GM12878 (cell line): ENCODE results near the gene MAP1S. TPM values are rescaled to one million over a fixed set of nuclear protein-coding genes. Genes with fewer than 3 reads are reported as not detected.

Experiments
- CEBPB ChIP-seq, 2 experiments: fragments of 150-350 bp in 1 of 2; IDR thresholded peaks; 2 replicates each; pipeline ENCODE4 v1.6.1; 2012 to 2014; ENCODE audit warnings: low read depth in 2 of 2, low read length in 2 of 2, borderline replicate concordance in 1 of 2, inconsistent platforms in 1 of 2
- CHD2 ChIP-seq: IDR thresholded peaks from 2 replicates; pipeline ENCODE4 v1.6.1; 2011; ENCODE audit warnings: low read depth, low read length, improper control_type of control experiment, borderline replicate concordance
- ETV6 ChIP-seq, 2 experiments: fragments of 450-650 bp in 1 of 2; IDR thresholded peaks in 1 of 2; conservative IDR thresholded peaks in 1 of 2; 2 replicates each; pipeline ENCODE4 v1.6.1; 2014; ENCODE audit warnings: antibody characterized with exemption in 1 of 2, borderline replicate concordance in 1 of 2, low read depth in 1 of 2, mild to moderate bottlenecking in 1 of 2, moderate library complexity in 1 of 2
- FOS ChIP-seq: IDR thresholded peaks from 3 replicates; pipeline ENCODE4 v1.6.1; 2011; ENCODE audit warnings: borderline replicate concordance; ENCODE audit not compliant: insufficient read length; ENCODE audit errors: extremely low read depth
- MEF2A ChIP-seq: IDR thresholded peaks from 2 replicates; pipeline ENCODE4 v1.6.1; 2011; ENCODE audit warnings: low read depth, mild to moderate bottlenecking, low read length, moderate library complexity; ENCODE audit not compliant: insufficient read depth
- SRF ChIP-seq, 2 experiments: IDR thresholded peaks; 2 replicates each; pipeline ENCODE4 v1.6.1; 2011; ENCODE audit warnings: low read depth in 2 of 2, low read length in 2 of 2, mild to moderate bottlenecking in 1 of 2, moderate library complexity in 1 of 2
- STAT1 ChIP-seq: fragments of 450-650 bp; conservative IDR thresholded peaks from 2 replicates; pipeline ENCODE4 v1.6.1; 2014; ENCODE audit warnings: antibody characterized with exemption, mild to moderate bottlenecking
- TARDBP ChIP-seq: IDR thresholded peaks from 2 replicates; pipeline ENCODE4 v1.6.1; 2016; ENCODE audit warnings: borderline replicate concordance
- ZNF217 ChIP-seq: fragments of 450-650 bp; IDR thresholded peaks from 2 replicates; pipeline ENCODE4 v1.6.1; 2017; ENCODE audit warnings: antibody characterized with exemption, mild to moderate bottlenecking
- polyA plus RNA-seq, 11 experiments: library from polyadenylated mRNA; depleted of rRNA in 4 of 11; unstranded in 6 of 11; stranded (reverse) in 5 of 11; fragments of >200 nt; fragmentation: Nextera tagmentation in 4 of 11; fragmentation: Illumina TruSeq in 1 of 11; extraction: Ambion mirVana in 4 of 11; extraction: Trizol in 1 of 11; gene quantifications; 1 replicate in 1 of 11; 2 replicates in 10 of 11; pipeline versions ENCODE4 v1.2.1 to v1.2.3, GENCODE V29; 2011 to 2016; ENCODE audit warnings: inconsistent platforms in 2 of 11, missing spikeins in 2 of 11, low read depth in 1 of 11
- total RNA-seq, 4 experiments: library from RNA; depleted of rRNA in 3 of 4; stranded (reverse); fragments of >200 nt in 3 of 4; fragmentation: Illumina TruSeq in 1 of 4; extraction: Trizol in 1 of 4; gene quantifications; 2 replicates each; pipeline versions ENCODE4 v1.2.1 to v1.2.3, GENCODE V29; 2013 to 2021
- TF ChIP-seq, protein P1 (sequence below): fragments of 450-650 bp; IDR thresholded peaks from 2 replicates; pipeline ENCODE4 v1.6.1; 2017; ENCODE audit warnings: mild to moderate bottlenecking, low read depth, inconsistent platforms; ENCODE audit not compliant: poor library complexity, severe bottlenecking
- TF ChIP-seq, protein P2 (sequence below): fragments of 450-650 bp; IDR thresholded peaks from 2 replicates; pipeline ENCODE4 v1.6.1; 2014; ENCODE audit warnings: mild to moderate bottlenecking
- TF ChIP-seq, protein P3 (sequence below): fragments of 450-650 bp; conservative IDR thresholded peaks from 2 replicates; pipeline ENCODE4 v1.6.1; 2017; ENCODE audit warnings: mild to moderate bottlenecking, moderate library complexity

Gene MAP1S
- total and polyA plus RNA-seq, 10 of the 15 experiments (the other 5 are each of a cell fraction or from before 2014, with no cell fraction given), result 2.1 to 63.9 (median 15.0) TPM

DNA sequence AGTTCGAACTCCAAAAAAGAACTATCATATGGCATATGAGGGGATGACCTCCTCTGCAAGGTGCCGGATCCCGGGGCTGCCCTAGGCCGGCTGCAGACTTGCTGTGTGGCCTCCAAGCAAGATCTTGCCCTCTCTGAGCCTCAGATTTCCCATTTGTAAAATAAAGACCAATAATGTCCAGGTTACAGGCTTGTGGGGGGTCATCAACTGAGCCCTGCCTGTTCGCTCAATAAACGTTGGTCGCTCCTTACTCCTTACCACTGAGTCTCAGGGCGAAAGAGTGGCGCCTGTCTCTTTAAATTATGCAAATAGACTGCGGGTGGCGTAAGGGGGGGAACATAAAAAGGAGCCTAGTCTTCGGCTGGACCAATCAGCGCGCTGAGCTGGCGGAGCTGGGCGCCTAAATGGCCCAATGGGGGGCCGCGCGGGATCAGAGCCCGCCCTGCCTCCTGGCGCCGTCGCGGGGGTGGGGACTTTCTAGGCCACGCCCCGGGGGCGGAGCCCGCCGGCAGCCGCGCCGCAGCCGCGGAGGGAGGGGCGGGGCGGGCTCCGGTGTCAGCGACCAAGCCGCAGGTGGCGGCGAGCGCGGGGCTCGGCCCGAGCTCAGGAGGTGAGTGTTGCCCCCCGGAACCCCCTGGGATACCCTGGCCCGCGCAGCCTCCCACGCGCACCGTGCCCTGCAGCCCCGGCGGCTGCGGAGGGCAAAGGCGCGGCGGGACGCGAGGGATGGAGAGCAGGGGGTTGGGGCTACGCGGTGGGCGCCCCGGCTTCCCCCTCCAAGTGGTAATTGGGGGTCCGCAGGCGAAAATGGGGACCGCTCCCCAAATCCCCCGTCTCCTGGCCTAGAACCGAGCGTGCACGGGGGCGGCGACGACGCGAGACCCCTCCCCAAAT is 28.2 kb downstream of the MAP1S start (continued):
- TF ChIP-seq, protein P1, sequence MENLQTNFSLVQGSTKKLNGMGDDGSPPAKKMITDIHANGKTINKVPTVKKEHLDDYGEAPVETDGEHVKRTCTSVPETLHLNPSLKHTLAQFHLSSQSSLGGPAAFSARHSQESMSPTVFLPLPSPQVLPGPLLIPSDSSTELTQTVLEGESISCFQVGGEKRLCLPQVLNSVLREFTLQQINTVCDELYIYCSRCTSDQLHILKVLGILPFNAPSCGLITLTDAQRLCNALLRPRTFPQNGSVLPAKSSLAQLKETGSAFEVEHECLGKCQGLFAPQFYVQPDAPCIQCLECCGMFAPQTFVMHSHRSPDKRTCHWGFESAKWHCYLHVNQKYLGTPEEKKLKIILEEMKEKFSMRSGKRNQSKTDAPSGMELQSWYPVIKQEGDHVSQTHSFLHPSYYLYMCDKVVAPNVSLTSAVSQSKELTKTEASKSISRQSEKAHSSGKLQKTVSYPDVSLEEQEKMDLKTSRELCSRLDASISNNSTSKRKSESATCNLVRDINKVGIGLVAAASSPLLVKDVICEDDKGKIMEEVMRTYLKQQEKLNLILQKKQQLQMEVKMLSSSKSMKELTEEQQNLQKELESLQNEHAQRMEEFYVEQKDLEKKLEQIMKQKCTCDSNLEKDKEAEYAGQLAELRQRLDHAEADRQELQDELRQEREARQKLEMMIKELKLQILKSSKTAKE, result no peak
- TF ChIP-seq, protein P2, sequence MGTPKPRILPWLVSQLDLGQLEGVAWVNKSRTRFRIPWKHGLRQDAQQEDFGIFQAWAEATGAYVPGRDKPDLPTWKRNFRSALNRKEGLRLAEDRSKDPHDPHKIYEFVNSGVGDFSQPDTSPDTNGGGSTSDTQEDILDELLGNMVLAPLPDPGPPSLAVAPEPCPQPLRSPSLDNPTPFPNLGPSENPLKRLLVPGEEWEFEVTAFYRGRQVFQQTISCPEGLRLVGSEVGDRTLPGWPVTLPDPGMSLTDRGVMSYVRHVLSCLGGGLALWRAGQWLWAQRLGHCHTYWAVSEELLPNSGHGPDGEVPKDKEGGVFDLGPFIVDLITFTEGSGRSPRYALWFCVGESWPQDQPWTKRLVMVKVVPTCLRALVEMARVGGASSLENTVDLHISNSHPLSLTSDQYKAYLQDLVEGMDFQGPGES, result peak; percentile 80
- no peak for TF ChIP-seq MEF2A
- TF ChIP-seq, protein P3, sequence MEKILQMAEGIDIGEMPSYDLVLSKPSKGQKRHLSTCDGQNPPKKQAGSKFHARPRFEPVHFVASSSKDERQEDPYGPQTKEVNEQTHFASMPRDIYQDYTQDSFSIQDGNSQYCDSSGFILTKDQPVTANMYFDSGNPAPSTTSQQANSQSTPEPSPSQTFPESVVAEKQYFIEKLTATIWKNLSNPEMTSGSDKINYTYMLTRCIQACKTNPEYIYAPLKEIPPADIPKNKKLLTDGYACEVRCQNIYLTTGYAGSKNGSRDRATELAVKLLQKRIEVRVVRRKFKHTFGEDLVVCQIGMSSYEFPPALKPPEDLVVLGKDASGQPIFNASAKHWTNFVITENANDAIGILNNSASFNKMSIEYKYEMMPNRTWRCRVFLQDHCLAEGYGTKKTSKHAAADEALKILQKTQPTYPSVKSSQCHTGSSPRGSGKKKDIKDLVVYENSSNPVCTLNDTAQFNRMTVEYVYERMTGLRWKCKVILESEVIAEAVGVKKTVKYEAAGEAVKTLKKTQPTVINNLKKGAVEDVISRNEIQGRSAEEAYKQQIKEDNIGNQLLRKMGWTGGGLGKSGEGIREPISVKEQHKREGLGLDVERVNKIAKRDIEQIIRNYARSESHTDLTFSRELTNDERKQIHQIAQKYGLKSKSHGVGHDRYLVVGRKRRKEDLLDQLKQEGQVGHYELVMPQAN, result peak; percentile 38; the same call in 1 of the 2 replicates
- peak; percentile 74; the same call in 1 of the 2 replicates for TF ChIP-seq CHD2
- TF ChIP-seq ZNF217, result peak; percentile 93
- TF ChIP-seq STAT1, result no peak
- TF ChIP-seq CEBPB (IDR thresholded peaks at IDR 0.05; ENCODE audit: borderline replicate concordance in 1 of 2, low read depth in 2 of 2, low read length in 2 of 2), result no peak
- peak; percentile 40 for TF ChIP-seq FOS
- no peak for TF ChIP-seq TARDBP
- no peak for TF ChIP-seq ETV6 (conservative IDR thresholded peaks at IDR 0.05 in 1 of 2, IDR thresholded peaks at IDR 0.05 in 1 of 2; ENCODE audit: borderline replicate concordance in 1 of 2, low read depth in 1 of 2)
- no peak for TF ChIP-seq SRF (IDR thresholded peaks at IDR 0.05; ENCODE audit: low read depth in 2 of 2, low read length in 2 of 2)
